ENCODE measurements around the gene ANXA2. TPM values are rescaled to one million over a fixed set of nuclear protein-coding genes. Genes with fewer than 3 reads are reported as not detected.

ANXA2 gene
- total RNA-seq, 1 experiment from 2014 or later: 1,903 TPM

- H3K4me3 ChIP-seq (ENCODE audit: low read depth in 2 of 2, low read length in 2 of 2): no peak overlapping the region
- ATAC-seq (no peak), DNase-seq (ENCODE audit: low read depth, low spot score) (no peak)
- no peaks in the 10 kb centered on the region for H3K27me3 ChIP-seq (ENCODE audit: control insufficient read depth, insufficient read depth, low read length)
- peaks cover 14% of the 10 kb centered on the region; the same call in 1 of the 2 replicates for H3K36me3 ChIP-seq (ENCODE audit: control insufficient read depth, insufficient read depth, low read length)
- ChIA-PET CTCF (no interaction called here), POLR2A (interaction anchor here (0.6 kb wide), 1 partner anchor 61 kb away, joined by 3 read pairs; no protein-coding TSS in a partner anchor)
- H3K9me3 ChIP-seq (ENCODE audit: control insufficient read depth, insufficient read depth, low read depth, low read length): no peaks in the 10 kb centered on the region
- no TSS peak for BruUV-seq (replicated peaks)
- in situ Hi-C loops (cut with HindIII; ENCODE audit: low pct_unique_long_range_greater_than_20kb, low sequenced_read_pairs) (no loop called here), intact Hi-C loops (cut with micrococcal nuclease; ENCODE audit: unreplicated experiment) (no loop called here)
- H3K27ac ChIP-seq (ENCODE audit: low read length): no peak overlapping the region
- TF ChIP-seq SIN3A (IDR thresholded peaks at IDR 0.05; ENCODE audit: borderline replicate concordance, insufficient read depth, low read depth, low read length): no peak
- TF ChIP-seq CTCF (IDR thresholded peaks at IDR 0.05): no peak
- no peak for TF ChIP-seq POLR2AphosphoS5 (IDR thresholded peaks at IDR 0.05; ENCODE audit: low read depth, low read length)
- TF ChIP-seq TCF7L2 (IDR thresholded peaks at IDR 0.05; ENCODE audit: low read depth, low read length): no peak
- no peaks in the 10 kb centered on the region for H3K4me1 ChIP-seq (ENCODE audit: control insufficient read depth, insufficient read depth, low read length)
Measured at GRCh38 chr15:60425461-60425860, 27.7 kb upstream of the ANXA2 start.

- BruUV-seq (replicated peaks): no TSS peak
- CTCF ChIA-PET: no interaction called here
- POLR2A ChIA-PET: interaction anchor here (1.1 kb wide), 1 partner anchor 24 kb away, joined by 3 read pairs; no protein-coding TSS in a partner anchor
- no peak overlapping the region for H3K27ac ChIP-seq (ENCODE audit: low read length)
- H3K36me3 ChIP-seq (ENCODE audit: control insufficient read depth, insufficient read depth, low read length): peaks cover 14% of the 10 kb centered on the region; the same call in 1 of the 2 replicates
- no peak overlapping the region for H3K4me3 ChIP-seq (ENCODE audit: low read depth in 2 of 2, low read length in 2 of 2)
- no peaks in the 10 kb centered on the region for H3K4me1 ChIP-seq (ENCODE audit: control insufficient read depth, insufficient read depth, low read length)
- no peaks in the 10 kb centered on the region for H3K27me3 ChIP-seq (ENCODE audit: control insufficient read depth, insufficient read depth, low read length)
- no peak for TF ChIP-seq CTCF (IDR thresholded peaks at IDR 0.05)
- TF ChIP-seq TCF7L2 (IDR thresholded peaks at IDR 0.05; ENCODE audit: low read depth, low read length): no peak
- TF ChIP-seq REST (IDR thresholded peaks at IDR 0.05; ENCODE audit: insufficient read depth in 1 of 2, low read depth in 2 of 2, low read length in 1 of 2): no peak
- no peak for TF ChIP-seq POLR2AphosphoS5 (IDR thresholded peaks at IDR 0.05; ENCODE audit: low read depth, low read length)
- no peak for TF ChIP-seq SIN3A (IDR thresholded peaks at IDR 0.05; ENCODE audit: borderline replicate concordance, insufficient read depth, low read depth, low read length)
- no peak for ATAC-seq
- DNase-seq (ENCODE audit: low read depth, low spot score): no peak
- in situ Hi-C loops (cut with HindIII; ENCODE audit: low pct_unique_long_range_greater_than_20kb, low sequenced_read_pairs): no loop called here
- H3K9me3 ChIP-seq (ENCODE audit: control insufficient read depth, insufficient read depth, low read depth, low read length): no peaks in the 10 kb centered on the region
- intact Hi-C loops (cut with micrococcal nuclease; ENCODE audit: unreplicated experiment): no loop called here
Measured at GRCh38 chr15:60424006-60424405, 26.2 kb upstream of the ANXA2 start.

Data from Panc1 (cell line).